Spleen (tissue), 7 donors: Measurements from ENCODE around the gene ADCY10.

Source experiments
- POLR2A ChIP-seq, 3 donors: fragments of 450-650 bp; IDR thresholded peaks; one replicate each; pipeline ENCODE4 v1.5.1; 2017; ENCODE audit warnings: antibody characterized with exemption in 3 of 3, mild to moderate bottlenecking in 1 of 3
- POLR2AphosphoS5 ChIP-seq, 3 donors: sonication (generic); formaldehyde crosslinking; IDR thresholded peaks; one replicate each; pipeline ENCODE4 v1.5.1; 2017; ENCODE audit warnings: antibody characterized with exemption in 3 of 3
- TF ChIP-seq, protein P1 (sequence below), 11 experiments: fragments of 200-600 bp in 7 of 11; fragments of 450-650 bp in 4 of 11; sonication (generic) in 4 of 11; IDR thresholded peaks in 8 of 11; conservative IDR thresholded peaks in 3 of 11; 1 replicate in 7 of 11; 2 replicates in 4 of 11; pipeline versions ENCODE4 v1.4.0 to v1.8.0; 2016 to 2021; ENCODE audit warnings: antibody characterized with exemption in 11 of 11, inconsistent platforms in 4 of 11, mild to moderate bottlenecking in 1 of 11
- donor health status: DM: no; HTN: no; CAD: no; lungs with moderate emphysema.
- donor health status: DM: no; HTN: no; CAD: no.
- donor health status: DM: no; HTN: no; CAD: no.

DNA sequence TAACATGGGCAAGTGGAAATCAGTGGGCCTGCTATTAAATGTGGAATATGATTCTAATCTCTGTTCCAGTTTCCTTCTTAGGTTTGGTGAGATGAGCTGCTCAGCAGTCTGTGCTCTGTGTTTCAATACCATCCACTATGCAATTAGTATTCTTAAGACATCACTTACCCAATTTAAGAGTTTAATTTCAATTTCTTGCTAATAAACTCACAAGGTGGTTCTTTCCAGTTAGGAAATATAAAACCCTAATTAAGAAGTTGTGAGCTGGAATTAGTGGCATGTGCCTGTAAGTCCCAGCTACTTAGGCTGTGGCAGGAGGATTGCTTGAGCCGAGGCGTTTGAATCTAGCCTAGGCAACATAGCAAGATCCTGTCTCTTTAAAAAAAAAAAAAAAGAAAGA lies 140.4 kb downstream of the ADCY10 start:
- TF ChIP-seq, protein P1, sequence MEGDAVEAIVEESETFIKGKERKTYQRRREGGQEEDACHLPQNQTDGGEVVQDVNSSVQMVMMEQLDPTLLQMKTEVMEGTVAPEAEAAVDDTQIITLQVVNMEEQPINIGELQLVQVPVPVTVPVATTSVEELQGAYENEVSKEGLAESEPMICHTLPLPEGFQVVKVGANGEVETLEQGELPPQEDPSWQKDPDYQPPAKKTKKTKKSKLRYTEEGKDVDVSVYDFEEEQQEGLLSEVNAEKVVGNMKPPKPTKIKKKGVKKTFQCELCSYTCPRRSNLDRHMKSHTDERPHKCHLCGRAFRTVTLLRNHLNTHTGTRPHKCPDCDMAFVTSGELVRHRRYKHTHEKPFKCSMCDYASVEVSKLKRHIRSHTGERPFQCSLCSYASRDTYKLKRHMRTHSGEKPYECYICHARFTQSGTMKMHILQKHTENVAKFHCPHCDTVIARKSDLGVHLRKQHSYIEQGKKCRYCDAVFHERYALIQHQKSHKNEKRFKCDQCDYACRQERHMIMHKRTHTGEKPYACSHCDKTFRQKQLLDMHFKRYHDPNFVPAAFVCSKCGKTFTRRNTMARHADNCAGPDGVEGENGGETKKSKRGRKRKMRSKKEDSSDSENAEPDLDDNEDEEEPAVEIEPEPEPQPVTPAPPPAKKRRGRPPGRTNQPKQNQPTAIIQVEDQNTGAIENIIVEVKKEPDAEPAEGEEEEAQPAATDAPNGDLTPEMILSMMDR (IDR thresholded peaks at IDR 0.05 in 8 of 11, conservative IDR thresholded peaks at IDR 0.05 in 3 of 11), result no peak
- TF ChIP-seq POLR2A (IDR thresholded peaks at IDR 0.05) (no peak), POLR2AphosphoS5 (IDR thresholded peaks at IDR 0.05) (no peak)
